ENCODE measurements around the gene FAM131C.

Gene FAM131C

GRCh38 chr1:16018749-16019643 lies 54.5 kb downstream of the FAM131C start:
- FAIRE-seq = no peak
- TF ChIP-seq, protein P1, sequence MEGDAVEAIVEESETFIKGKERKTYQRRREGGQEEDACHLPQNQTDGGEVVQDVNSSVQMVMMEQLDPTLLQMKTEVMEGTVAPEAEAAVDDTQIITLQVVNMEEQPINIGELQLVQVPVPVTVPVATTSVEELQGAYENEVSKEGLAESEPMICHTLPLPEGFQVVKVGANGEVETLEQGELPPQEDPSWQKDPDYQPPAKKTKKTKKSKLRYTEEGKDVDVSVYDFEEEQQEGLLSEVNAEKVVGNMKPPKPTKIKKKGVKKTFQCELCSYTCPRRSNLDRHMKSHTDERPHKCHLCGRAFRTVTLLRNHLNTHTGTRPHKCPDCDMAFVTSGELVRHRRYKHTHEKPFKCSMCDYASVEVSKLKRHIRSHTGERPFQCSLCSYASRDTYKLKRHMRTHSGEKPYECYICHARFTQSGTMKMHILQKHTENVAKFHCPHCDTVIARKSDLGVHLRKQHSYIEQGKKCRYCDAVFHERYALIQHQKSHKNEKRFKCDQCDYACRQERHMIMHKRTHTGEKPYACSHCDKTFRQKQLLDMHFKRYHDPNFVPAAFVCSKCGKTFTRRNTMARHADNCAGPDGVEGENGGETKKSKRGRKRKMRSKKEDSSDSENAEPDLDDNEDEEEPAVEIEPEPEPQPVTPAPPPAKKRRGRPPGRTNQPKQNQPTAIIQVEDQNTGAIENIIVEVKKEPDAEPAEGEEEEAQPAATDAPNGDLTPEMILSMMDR (IDR thresholded peaks at IDR 0.05; ENCODE audit: insufficient read depth, missing control alignments) = no peak
- DNase-seq (ENCODE audit: insufficient read length, low spot score) = no peak

DNA sequence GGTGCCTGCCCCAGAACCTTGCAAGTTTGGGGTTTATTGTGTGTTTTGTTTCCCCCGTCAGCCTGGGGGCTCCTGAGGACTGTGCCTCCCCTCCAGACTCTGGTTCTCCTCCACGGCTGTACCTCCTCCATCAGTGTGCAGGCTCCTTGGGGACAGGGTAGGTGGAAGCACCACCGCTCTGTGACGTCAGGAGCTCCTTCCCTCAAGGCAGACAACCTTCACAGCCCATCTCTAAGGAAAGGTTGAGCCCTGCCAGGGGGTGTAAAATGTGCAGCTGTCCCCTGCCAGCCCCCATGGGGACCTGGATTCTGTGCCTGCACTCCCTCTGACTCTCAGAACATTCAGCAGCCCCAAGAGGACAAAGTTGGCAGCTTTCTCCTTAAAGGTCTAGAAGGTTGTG lies 55.1 kb downstream of the FAM131C start:
- TF ChIP-seq, protein P1 (IDR thresholded peaks at IDR 0.05; ENCODE audit: insufficient read depth, missing control alignments) = no peak
- DNase-seq (ENCODE audit: insufficient read length, low spot score) = no peak
- no peak for FAIRE-seq

DNA sequence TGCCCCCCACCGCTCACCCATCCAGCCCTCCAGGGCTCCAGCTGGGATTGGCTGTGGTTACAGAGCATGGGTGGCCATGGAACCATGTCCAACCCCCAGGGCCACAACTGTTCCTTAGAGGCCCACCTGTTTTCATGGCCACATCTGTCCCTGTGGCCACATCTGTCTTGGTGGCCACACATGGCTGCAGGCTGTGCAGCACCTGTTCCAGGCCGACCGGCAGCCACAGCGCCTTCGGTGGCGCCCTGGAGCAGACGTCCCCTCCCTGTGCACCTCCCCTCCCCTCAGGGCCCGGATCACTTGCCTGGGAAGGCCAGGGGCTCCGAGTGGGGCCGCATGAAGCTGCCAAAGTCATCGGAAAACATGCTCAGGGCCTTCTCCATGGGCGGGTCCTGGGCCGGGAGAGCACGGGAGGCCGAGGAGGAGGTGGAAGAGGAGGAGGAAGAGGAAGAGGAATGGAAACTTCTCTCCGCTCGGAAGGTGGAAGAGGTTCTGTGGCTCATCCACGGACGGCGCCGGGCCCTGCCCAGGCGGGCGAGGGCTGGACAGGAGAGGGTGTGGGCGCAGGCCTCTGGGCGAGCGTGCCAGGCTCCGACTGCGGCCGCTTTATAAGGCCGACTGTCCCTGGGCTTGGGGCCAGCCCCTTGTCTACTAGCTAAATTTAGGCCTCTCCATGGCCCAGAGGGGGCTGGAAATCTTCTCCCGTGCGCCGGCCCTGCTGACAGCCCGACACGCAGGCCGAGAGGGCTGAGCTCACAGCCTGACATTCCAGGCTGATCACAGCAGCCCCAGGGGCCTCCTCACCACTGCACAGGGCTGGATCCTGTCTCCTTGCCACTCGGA lies 55.8 kb downstream of the FAM131C start, which contains the start of gene HSPB7:
Gene HSPB7, minus strand, starts transcription at position 583 of the 843 bp plus-strand sequence. Its CDS starts 80 bp downstream, at position 503.
- FAIRE-seq (no peak), DNase-seq (ENCODE audit: insufficient read length, low spot score) (no peak)
- TF ChIP-seq, protein P1 (IDR thresholded peaks at IDR 0.05; ENCODE audit: insufficient read depth, missing control alignments) = no peak

DNA sequence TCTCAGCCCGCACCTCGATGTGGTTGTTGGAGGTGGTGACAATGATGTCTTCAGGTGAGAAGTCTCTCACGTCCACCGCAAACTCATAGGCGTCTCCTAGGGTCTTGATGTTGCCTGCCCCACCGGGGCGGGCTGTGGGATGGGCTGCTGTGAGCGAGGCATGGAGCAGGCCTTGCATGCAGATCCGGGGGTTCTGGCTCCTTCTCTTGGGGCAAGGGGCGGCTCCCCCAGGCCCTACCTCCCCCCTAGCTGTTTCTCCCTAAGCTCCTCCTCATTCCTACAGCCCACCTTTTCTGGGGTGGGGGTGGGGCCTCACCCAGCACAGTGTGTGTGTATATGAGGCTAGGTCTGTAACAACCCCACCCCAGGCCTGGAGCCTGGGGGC lies 56.4 kb downstream of the FAM131C start:
- FAIRE-seq = no peak
- TF ChIP-seq, protein P1 (IDR thresholded peaks at IDR 0.05; ENCODE audit: insufficient read depth, missing control alignments) = no peak
- DNase-seq (ENCODE audit: insufficient read length, low spot score) = no peak

DNA sequence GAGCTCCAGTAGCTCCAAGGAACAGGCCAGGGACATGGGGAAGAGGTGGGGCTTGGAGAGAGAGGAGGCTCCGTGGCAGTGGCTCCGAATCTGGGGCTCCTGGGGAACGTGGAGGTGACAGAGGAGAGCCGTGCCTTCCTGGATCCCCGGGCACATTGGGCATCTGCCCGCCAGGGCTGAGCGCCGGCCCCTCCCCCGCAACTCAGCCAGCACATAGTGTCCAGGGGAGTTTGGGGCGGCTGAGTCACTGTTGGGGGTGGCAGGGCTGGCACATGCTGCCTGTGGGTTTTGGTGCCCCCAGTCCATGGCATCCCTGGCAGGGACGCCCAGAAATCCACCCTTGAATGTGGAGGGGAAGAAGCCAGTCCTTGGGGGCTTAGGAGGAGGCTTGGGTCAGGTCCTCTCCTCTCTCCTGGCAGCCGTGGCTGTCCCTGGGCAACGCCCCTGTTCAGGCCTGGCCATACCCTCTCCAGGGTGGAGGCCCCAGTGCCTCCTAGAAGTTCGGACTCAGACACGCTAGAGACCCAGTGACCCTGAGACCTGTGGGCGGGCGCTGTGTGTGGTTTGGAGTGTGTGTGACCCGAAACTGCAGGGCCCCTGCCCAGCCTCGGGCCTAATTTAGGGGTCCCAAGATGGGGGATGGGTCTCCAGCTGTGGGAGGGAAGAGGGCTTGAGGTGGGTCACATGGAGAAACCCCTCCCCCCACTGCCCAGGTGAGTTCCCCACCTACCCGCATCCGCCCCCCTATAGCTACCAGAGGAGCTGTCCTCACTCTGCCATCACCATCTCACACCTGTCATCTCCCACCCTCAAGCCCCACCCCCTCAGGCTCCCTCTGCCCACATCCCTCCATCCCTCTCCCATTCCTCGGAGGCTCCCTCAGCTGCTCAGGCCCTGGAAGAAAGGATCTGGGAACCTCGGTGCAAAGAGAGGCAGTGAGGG lies 57.2 kb downstream of the FAM131C start:
- FAIRE-seq (no peak), DNase-seq (ENCODE audit: insufficient read length, low spot score) (no peak)
- TF ChIP-seq, protein P1 (IDR thresholded peaks at IDR 0.05; ENCODE audit: insufficient read depth, missing control alignments) = no peak

GRCh38 chr1:16015491-16015890 lies 58.0 kb downstream of the FAM131C start:
- TF ChIP-seq, protein P1 (IDR thresholded peaks at IDR 0.05; ENCODE audit: insufficient read depth, missing control alignments) = no peak
- DNase-seq (ENCODE audit: insufficient read length, low spot score) = no peak
- FAIRE-seq = no peak
